Fibroblast of villous mesenchyme (primary cell): ENCODE results near the gene UNCX. TPM values are rescaled to one million over a fixed set of nuclear protein-coding genes. Genes with fewer than 3 reads are reported as not detected.

Source experiments
- DNase-seq: peaks from one replicate; pipeline ENCODE4 v3.0.0-alpha.2; 2010; ENCODE audit warnings: low read depth
- H3K4me3 ChIP-seq: 2 replicates; pipeline ENCODE4 v1.5.1; 2011; ENCODE audit warnings: low read depth, mild to moderate bottlenecking, low read length
- CTCF ChIP-seq: IDR thresholded peaks from 2 replicates; pipeline ENCODE4 v1.5.1; 2012; ENCODE audit warnings: low read depth, mild to moderate bottlenecking, low read length; ENCODE audit not compliant: insufficient read depth
- total RNA-seq: library from RNA; depleted of rRNA; stranded (reverse); fragments of >200 nt; gene quantifications from 2 replicates; pipeline ENCODE4 v1.2.3, GENCODE V29; 2012

UNCX gene
- total RNA-seq, 1 donor = not detected

GRCh38 chr7:1283941-1284742, 51.5 kb downstream of the UNCX start:
- no peak for TF ChIP-seq CTCF

DNA sequence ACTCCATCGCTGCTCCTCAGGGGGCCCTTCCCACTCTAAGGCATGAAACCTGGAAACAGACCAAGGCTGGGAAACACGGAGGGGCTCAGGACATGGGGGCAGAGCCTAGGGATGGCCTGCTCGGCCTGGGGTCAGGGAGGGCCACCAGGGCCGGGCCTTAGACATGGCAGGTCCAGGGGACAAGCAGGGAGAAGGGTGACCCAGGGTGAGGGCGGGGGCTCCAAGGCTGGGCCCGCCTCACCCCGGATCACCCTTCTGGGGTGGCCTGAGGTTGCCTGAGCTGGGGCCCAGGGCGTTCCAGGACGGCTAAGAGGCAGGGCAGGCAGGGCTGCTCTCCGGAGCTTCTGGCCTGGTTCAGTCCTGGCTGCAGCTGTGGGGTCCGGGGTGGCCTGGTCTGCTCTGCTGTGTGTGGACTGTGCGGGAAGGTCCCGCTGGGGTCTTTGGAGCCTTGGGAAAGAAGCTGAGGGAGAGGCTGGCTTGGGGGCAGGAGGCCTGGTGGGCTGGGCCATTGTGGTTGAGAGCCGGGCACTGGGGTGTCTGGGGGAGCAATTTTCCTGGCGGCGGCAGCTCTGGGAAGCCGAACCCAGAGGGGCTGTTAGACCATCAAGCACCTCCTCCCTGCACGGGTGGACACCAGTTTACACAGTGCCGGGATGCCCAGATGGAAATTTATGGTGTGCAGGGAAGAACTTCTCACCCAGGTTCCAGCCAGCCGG, 52.2 kb downstream of the UNCX start:
- DNase-seq = no peak
- TF ChIP-seq CTCF = no peak
- H3K4me3 ChIP-seq = no peak overlapping the region

More at GRCh38 chr7:1283941-1284742, 51.5 kb downstream of the UNCX start:
- H3K4me3 ChIP-seq = no peak overlapping the region
- DNase-seq = no peak

GRCh38 chr7:1285556-1286301, 53.1 kb downstream of the UNCX start:
- DNase-seq = no peak
- no peak for TF ChIP-seq CTCF
- no peak overlapping the region for H3K4me3 ChIP-seq

Other genes starting within 250 kb of the UNCX start
- gene CYP2W1, start 249.7 kb upstream of the UNCX start, total RNA-seq = under 0.01 TPM in 1 of 2 replicates, not detected in the other
- under 0.01 TPM in 1 of 2 replicates, not detected in the other for gene GPR146, start 188.3 kb upstream of the UNCX start, total RNA-seq
- 1.9 and 2.6 TPM in 2 replicates for gene GPER1, start 144.8 kb upstream of the UNCX start, total RNA-seq
- 11.7 and 17.4 TPM in 2 replicates for gene ZFAND2A, start 72.7 kb upstream of the UNCX start, total RNA-seq
- gene MICALL2, start 226.6 kb downstream of the UNCX start, total RNA-seq = 25.4 and 34.5 TPM in 2 replicates